WTC11 (cell line): ENCODE measurements around the gene POU2F3. TPM values are rescaled to one million over a fixed set of nuclear protein-coding genes. Genes with fewer than 3 reads are reported as not detected.

Source experiments
- ATAC-seq: fragments of 200-7000 bp; cut with Tn5 transposase; 2 replicates; pipeline ENCODE4 v1.10.0; 2021; ENCODE audit warnings: mild to moderate bottlenecking, moderate library complexity
- CTCF ChIA-PET: fragments of 300-600 bp; sonication (Branson Sonifier 250); formaldehyde crosslinking; loops from one replicate; lab custom pipeline; 2021; ENCODE audit warnings: antibody characterized with exemption; lab: Charles Lee
- POLR2A ChIA-PET: fragments of 350-600 bp; sonication (Branson Sonifier 250); formaldehyde crosslinking; loops from one replicate; lab custom pipeline; 2021; ENCODE audit warnings: antibody characterized with exemption; lab: Charles Lee
- DNase-seq: peaks from one replicate; pipeline ENCODE4 v3.0.0; 2021; ENCODE audit warnings: low spot score
- H3K27ac Mint-ChIP-seq: 2 replicates; pipeline ENCODE4 v1.8.0; 2021; ENCODE audit warnings: mixed read lengths
- H3K27me3 Mint-ChIP-seq: 2 replicates; pipeline ENCODE4 v1.8.0; 2021; ENCODE audit warnings: low read depth, mild to moderate bottlenecking, moderate library complexity, mixed read lengths
- H3K36me3 Mint-ChIP-seq: 2 replicates; pipeline ENCODE4 v1.8.0; 2021; ENCODE audit warnings: mixed read lengths
- H3K4me1 Mint-ChIP-seq: 2 replicates; pipeline ENCODE4 v1.8.0; 2022; ENCODE audit warnings: mixed read lengths
- H3K4me3 Mint-ChIP-seq: 2 replicates; pipeline ENCODE4 v1.8.0; 2021; ENCODE audit warnings: mild to moderate bottlenecking, moderate library complexity, mixed read lengths
- H3K9me3 Mint-ChIP-seq: 2 replicates; pipeline ENCODE4 v1.8.0; 2021; ENCODE audit warnings: mixed read lengths
- ATF1 ChIP-seq: sonication (generic); formaldehyde crosslinking; IDR thresholded peaks from 2 replicates; pipeline ENCODE4 v1.8.1; 2023; ENCODE audit warnings: mild to moderate bottlenecking, moderate library complexity, missing genetic modification reagents
- ATF3 ChIP-seq: sonication (generic); formaldehyde crosslinking; conservative IDR thresholded peaks from 2 replicates; pipeline ENCODE4 v1.8.1; 2022; ENCODE audit warnings: mild to moderate bottlenecking, missing genetic modification reagents
- CBFB ChIP-seq: sonication (generic); formaldehyde crosslinking; IDR thresholded peaks from 2 replicates; pipeline ENCODE4 v1.8.1; 2022; ENCODE audit warnings: mild to moderate bottlenecking, low read depth, missing genetic modification reagents
- CDX4 ChIP-seq: fragments of 250-450 bp; sonication (Bioruptor Pico); IDR thresholded peaks from 2 replicates; pipeline ENCODE4 v1.9.0; 2021; ENCODE audit warnings: moderate library complexity, mild to moderate bottlenecking, inconsistent platforms, borderline replicate concordance
- ELF4 ChIP-seq: sonication (generic); formaldehyde crosslinking; IDR thresholded peaks from 2 replicates; pipeline ENCODE4 v1.8.1; 2022; ENCODE audit warnings: low read depth, mild to moderate bottlenecking, moderate library complexity, missing genetic modification reagents
- ESRRA ChIP-seq: sonication (generic); formaldehyde crosslinking; IDR thresholded peaks from 2 replicates; pipeline ENCODE4 v1.8.1; 2022; ENCODE audit warnings: mild to moderate bottlenecking, missing genetic modification reagents, borderline replicate concordance
- FOXJ3 ChIP-seq: sonication (generic); formaldehyde crosslinking; IDR thresholded peaks from 2 replicates; pipeline ENCODE4 v1.9.0; 2021; ENCODE audit warnings: missing genetic modification reagents, mild to moderate bottlenecking, borderline replicate concordance
- FOXK1 ChIP-seq: sonication (generic); formaldehyde crosslinking; IDR thresholded peaks from 2 replicates; pipeline ENCODE4 v1.8.0; 2022; ENCODE audit warnings: mild to moderate bottlenecking, moderate library complexity, missing genetic modification reagents
- FOXP1 ChIP-seq: sonication (generic); formaldehyde crosslinking; IDR thresholded peaks from 2 replicates; pipeline ENCODE4 v1.8.0; 2022; ENCODE audit warnings: missing genetic modification reagents, mild to moderate bottlenecking, moderate library complexity, borderline replicate concordance
- MYBL2 ChIP-seq: sonication (generic); formaldehyde crosslinking; IDR thresholded peaks from 2 replicates; pipeline ENCODE4 v1.8.1; 2023; ENCODE audit warnings: mild to moderate bottlenecking, moderate library complexity, missing genetic modification reagents
- ZNF396 ChIP-seq: fragments of 250-450 bp; sonication (Bioruptor Pico); IDR thresholded peaks from 2 replicates; pipeline ENCODE4 v1.8.0; 2021; ENCODE audit warnings: mild to moderate bottlenecking, moderate library complexity, borderline replicate concordance
- ZNF423 ChIP-seq: fragments of 250-450 bp; sonication (Bioruptor Pico); IDR thresholded peaks from 2 replicates; pipeline ENCODE4 v2.1.2; 2022; ENCODE audit warnings: mild to moderate bottlenecking, moderate library complexity
- ZNF532 ChIP-seq: fragments of 250-450 bp; sonication (Bioruptor Pico); IDR thresholded peaks from 2 replicates; pipeline ENCODE4 v1.9.0; 2021; ENCODE audit warnings: mild to moderate bottlenecking, borderline replicate concordance
- ZNF671 ChIP-seq: fragments of 250-450 bp; sonication (Bioruptor Pico); IDR thresholded peaks from 2 replicates; pipeline ENCODE4 v1.8.0; 2021; ENCODE audit warnings: mild to moderate bottlenecking
- total RNA-seq: library from RNA; stranded (reverse); gene quantifications from 3 replicates; pipeline ENCODE4 v1.2.3, GENCODE V29; 2021
- TF ChIP-seq, protein P1 (sequence below): sonication (generic); formaldehyde crosslinking; IDR thresholded peaks from 2 replicates; pipeline ENCODE4 v1.8.1; 2023; ENCODE audit warnings: mild to moderate bottlenecking, missing genetic modification reagents, borderline replicate concordance
- TF ChIP-seq, protein P2 (sequence below): sonication (generic); formaldehyde crosslinking; IDR thresholded peaks from 2 replicates; pipeline ENCODE4 v1.8.0; 2022; ENCODE audit warnings: mild to moderate bottlenecking, missing genetic modification reagents

POU2F3 gene
- total RNA-seq, 1 experiment from 2014 or later = 0.61 TPM

GRCh38 chr11:120219938-120220746 lies 19.8 kb upstream of the POU2F3 start (continued):
- no peak for TF ChIP-seq CDX4

- no peak overlapping the region for H3K4me3 Mint-ChIP-seq
- H3K4me1 Mint-ChIP-seq = peaks cover 26% of the 10 kb centered on the region
- no peaks in the 10 kb centered on the region for H3K36me3 Mint-ChIP-seq
- no peak for DNase-seq
- no peaks in the 10 kb centered on the region for H3K9me3 Mint-ChIP-seq
- ChIA-PET POLR2A (no interaction called here), CTCF (interaction anchor here (1.6 kb wide), 1 partner anchor 8 kb away, joined by 5 read pairs; no protein-coding TSS in a partner anchor)
- H3K27ac Mint-ChIP-seq = no peak overlapping the region
- H3K27me3 Mint-ChIP-seq = peaks cover 52% of the 10 kb centered on the region
- no peak for ATAC-seq
- TF ChIP-seq FOXJ3 (no peak), ZNF532 (CRISPR knock-in tag) (no peak), MYBL2 (CRISPR knock-in tag) (no peak), CBFB (CRISPR knock-in tag) (no peak), ZNF396 (no peak), FOXP1 (no peak), FOXK1 (CRISPR knock-in tag) (no peak), ELF4 (CRISPR knock-in tag) (no peak), ATF3 (CRISPR knock-in tag) (no peak), ESRRA (no peak), ZNF423 (no peak), ZNF671 (CRISPR knock-in tag) (no peak), ATF1 (no peak)
- TF ChIP-seq, protein P1, sequence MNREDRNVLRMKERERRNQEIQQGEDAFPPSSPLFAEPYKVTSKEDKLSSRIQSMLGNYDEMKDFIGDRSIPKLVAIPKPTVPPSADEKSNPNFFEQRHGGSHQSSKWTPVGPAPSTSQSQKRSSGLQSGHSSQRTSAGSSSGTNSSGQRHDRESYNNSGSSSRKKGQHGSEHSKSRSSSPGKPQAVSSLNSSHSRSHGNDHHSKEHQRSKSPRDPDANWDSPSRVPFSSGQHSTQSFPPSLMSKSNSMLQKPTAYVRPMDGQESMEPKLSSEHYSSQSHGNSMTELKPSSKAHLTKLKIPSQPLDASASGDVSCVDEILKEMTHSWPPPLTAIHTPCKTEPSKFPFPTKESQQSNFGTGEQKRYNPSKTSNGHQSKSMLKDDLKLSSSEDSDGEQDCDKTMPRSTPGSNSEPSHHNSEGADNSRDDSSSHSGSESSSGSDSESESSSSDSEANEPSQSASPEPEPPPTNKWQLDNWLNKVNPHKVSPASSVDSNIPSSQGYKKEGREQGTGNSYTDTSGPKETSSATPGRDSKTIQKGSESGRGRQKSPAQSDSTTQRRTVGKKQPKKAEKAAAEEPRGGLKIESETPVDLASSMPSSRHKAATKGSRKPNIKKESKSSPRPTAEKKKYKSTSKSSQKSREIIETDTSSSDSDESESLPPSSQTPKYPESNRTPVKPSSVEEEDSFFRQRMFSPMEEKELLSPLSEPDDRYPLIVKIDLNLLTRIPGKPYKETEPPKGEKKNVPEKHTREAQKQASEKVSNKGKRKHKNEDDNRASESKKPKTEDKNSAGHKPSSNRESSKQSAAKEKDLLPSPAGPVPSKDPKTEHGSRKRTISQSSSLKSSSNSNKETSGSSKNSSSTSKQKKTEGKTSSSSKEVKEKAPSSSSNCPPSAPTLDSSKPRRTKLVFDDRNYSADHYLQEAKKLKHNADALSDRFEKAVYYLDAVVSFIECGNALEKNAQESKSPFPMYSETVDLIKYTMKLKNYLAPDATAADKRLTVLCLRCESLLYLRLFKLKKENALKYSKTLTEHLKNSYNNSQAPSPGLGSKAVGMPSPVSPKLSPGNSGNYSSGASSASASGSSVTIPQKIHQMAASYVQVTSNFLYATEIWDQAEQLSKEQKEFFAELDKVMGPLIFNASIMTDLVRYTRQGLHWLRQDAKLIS (CRISPR knock-in tag) = no peak
- TF ChIP-seq, protein P2, sequence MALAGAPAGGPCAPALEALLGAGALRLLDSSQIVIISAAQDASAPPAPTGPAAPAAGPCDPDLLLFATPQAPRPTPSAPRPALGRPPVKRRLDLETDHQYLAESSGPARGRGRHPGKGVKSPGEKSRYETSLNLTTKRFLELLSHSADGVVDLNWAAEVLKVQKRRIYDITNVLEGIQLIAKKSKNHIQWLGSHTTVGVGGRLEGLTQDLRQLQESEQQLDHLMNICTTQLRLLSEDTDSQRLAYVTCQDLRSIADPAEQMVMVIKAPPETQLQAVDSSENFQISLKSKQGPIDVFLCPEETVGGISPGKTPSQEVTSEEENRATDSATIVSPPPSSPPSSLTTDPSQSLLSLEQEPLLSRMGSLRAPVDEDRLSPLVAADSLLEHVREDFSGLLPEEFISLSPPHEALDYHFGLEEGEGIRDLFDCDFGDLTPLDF (CRISPR knock-in tag) = no peak
These were observed 19.2 kb upstream of the POU2F3 start for GRCh38 chr11:120220747-120221037.
